SK-N-SH treated with all-trans-retinoic acid at 6 μM for 48 hours (cell line): Measurements from ENCODE around the gene LRRC52.

Experiments used
- ATAC-seq: fragments of 200-7000 bp; cut with Tn5 transposase; 3 replicates; pipeline ENCODE4 v1.9.1; 2020; ENCODE audit warnings: mild to moderate bottlenecking, moderate library complexity
- ARNTL ChIP-seq: fragments of 450-650 bp; formaldehyde crosslinking; IDR thresholded peaks from 2 replicates; pipeline ENCODE4 v1.5.0; 2020; ENCODE audit warnings: low read depth, mild to moderate bottlenecking, moderate library complexity, borderline replicate concordance
- BACH2 ChIP-seq: fragments of 250-450 bp; sonication (Bioruptor Pico); IDR thresholded peaks from 2 replicates; pipeline ENCODE4 v1.9.0; 2021; ENCODE audit warnings: mild to moderate bottlenecking, borderline replicate concordance
- CSDC2 ChIP-seq: fragments of 250-450 bp; sonication (Bioruptor Pico); IDR thresholded peaks from 2 replicates; pipeline ENCODE4 v1.5.0; 2020; ENCODE audit warnings: mild to moderate bottlenecking, moderate library complexity
- CSRNP3 ChIP-seq: fragments of 250-450 bp; sonication (Bioruptor Pico); IDR thresholded peaks from 2 replicates; pipeline ENCODE4 v1.5.1; 2021; ENCODE audit warnings: mild to moderate bottlenecking, moderate library complexity
- ESRRG ChIP-seq: fragments of 250-450 bp; sonication (Bioruptor Pico); IDR thresholded peaks from 2 replicates; pipeline ENCODE4 v1.6.1; 2021; ENCODE audit warnings: mild to moderate bottlenecking
- GLIS3 ChIP-seq: fragments of 250-450 bp; sonication (Bioruptor Pico); IDR thresholded peaks from 2 replicates; pipeline ENCODE4 v1.5.0; 2020; ENCODE audit warnings: mild to moderate bottlenecking, moderate library complexity
- ISL1 ChIP-seq: fragments of 250-450 bp; sonication (Bioruptor Pico); IDR thresholded peaks from 2 replicates; pipeline ENCODE4 v2.1.2; 2022; ENCODE audit warnings: mild to moderate bottlenecking, moderate library complexity
- OSR1 ChIP-seq: fragments of 250-450 bp; sonication (Bioruptor Pico); IDR thresholded peaks from 2 replicates; pipeline ENCODE4 v1.8.0; 2022; ENCODE audit warnings: moderate library complexity, mild to moderate bottlenecking, inconsistent platforms
- PATZ1 ChIP-seq: fragments of 250-450 bp; sonication (Bioruptor Pico); IDR thresholded peaks from 2 replicates; pipeline ENCODE4 v1.8.0; 2020; ENCODE audit warnings: mild to moderate bottlenecking, moderate library complexity, borderline replicate concordance
- POU6F1 ChIP-seq: fragments of 250-450 bp; sonication (Bioruptor Pico); IDR thresholded peaks from 2 replicates; pipeline ENCODE4 v1.8.0; 2021; ENCODE audit warnings: low read depth, mild to moderate bottlenecking, moderate library complexity, borderline replicate concordance
- PPARA ChIP-seq: fragments of 250-450 bp; sonication (Bioruptor Pico); IDR thresholded peaks from 2 replicates; pipeline ENCODE4 v1.5.0; 2020; ENCODE audit warnings: mild to moderate bottlenecking, borderline replicate concordance
- RARB ChIP-seq: fragments of 250-450 bp; sonication (Bioruptor Pico); IDR thresholded peaks from 2 replicates; pipeline ENCODE4 v1.8.0; 2021; ENCODE audit warnings: mild to moderate bottlenecking, moderate library complexity
- SNAI2 ChIP-seq: fragments of 250-450 bp; sonication (Bioruptor Pico); IDR thresholded peaks from 2 replicates; pipeline ENCODE4 v1.5.0; 2020; ENCODE audit warnings: mild to moderate bottlenecking, moderate library complexity
- TCF4 ChIP-seq: fragments of 250-450 bp; sonication (Bioruptor Pico); IDR thresholded peaks from 2 replicates; pipeline ENCODE4 v1.8.0; 2021; ENCODE audit warnings: mild to moderate bottlenecking, moderate library complexity, borderline replicate concordance
- TOX ChIP-seq: fragments of 250-450 bp; sonication (Bioruptor Pico); IDR thresholded peaks from 2 replicates; pipeline ENCODE4 v1.8.0; 2021; ENCODE audit warnings: mild to moderate bottlenecking, moderate library complexity, borderline replicate concordance
- TSHZ2 ChIP-seq: fragments of 250-450 bp; sonication (Bioruptor Pico); IDR thresholded peaks from 2 replicates; pipeline ENCODE4 v1.5.0; 2020; ENCODE audit warnings: mild to moderate bottlenecking, moderate library complexity
- ZC3H10 ChIP-seq: fragments of 250-450 bp; sonication (Bioruptor Pico); IDR thresholded peaks from 2 replicates; pipeline ENCODE4 v1.5.1; 2021; ENCODE audit warnings: mild to moderate bottlenecking, moderate library complexity
- ZFP3 ChIP-seq: fragments of 250-450 bp; sonication (Bioruptor Pico); IDR thresholded peaks from 2 replicates; pipeline ENCODE4 v1.5.0; 2020; ENCODE audit warnings: mild to moderate bottlenecking, moderate library complexity
- ZFP30 ChIP-seq: fragments of 450-650 bp; formaldehyde crosslinking; IDR thresholded peaks from 2 replicates; pipeline ENCODE4 v1.5.0; 2022; ENCODE audit warnings: mild to moderate bottlenecking, moderate library complexity
- ZNF565 ChIP-seq: fragments of 450-650 bp; formaldehyde crosslinking; conservative IDR thresholded peaks from 2 replicates; pipeline ENCODE4 v1.5.0; 2020; ENCODE audit warnings: low read depth, mild to moderate bottlenecking, moderate library complexity
- ZNF70 ChIP-seq: fragments of 450-650 bp; formaldehyde crosslinking; IDR thresholded peaks from 2 replicates; pipeline ENCODE4 v1.5.0; 2020; ENCODE audit warnings: mild to moderate bottlenecking, moderate library complexity
- ZNF8 ChIP-seq: fragments of 450-650 bp; formaldehyde crosslinking; IDR thresholded peaks from 2 replicates; pipeline ENCODE4 v1.5.0; 2020; ENCODE audit warnings: mild to moderate bottlenecking, moderate library complexity

The LRRC52 gene

GRCh38 chr1:165543532-165544438, at the start of gene LRRC52:
Gene LRRC52, plus strand, starts transcription at chr1:165544000. Its CDS starts 297 bp downstream, at chr1:165544297.
- no peak for ATAC-seq
- TF ChIP-seq TCF4 (CRISPR knock-in tag) (no peak), ESRRG (CRISPR knock-in tag) (no peak), ZNF70 (CRISPR knock-in tag) (no peak), BACH2 (no peak), TSHZ2 (CRISPR knock-in tag) (no peak), RARB (CRISPR knock-in tag) (no peak), SNAI2 (CRISPR knock-in tag) (no peak), ZFP3 (CRISPR knock-in tag) (no peak), ARNTL (CRISPR knock-in tag) (no peak), CSRNP3 (CRISPR knock-in tag) (no peak), ZC3H10 (CRISPR knock-in tag) (no peak), CSDC2 (CRISPR knock-in tag) (no peak), PPARA (CRISPR knock-in tag) (no peak)

- no peak for ATAC-seq
- TF ChIP-seq CSDC2 (CRISPR knock-in tag) (no peak), ESRRG (CRISPR knock-in tag) (no peak), ZC3H10 (CRISPR knock-in tag) (no peak), ZFP30 (no peak), PPARA (CRISPR knock-in tag) (no peak)
Measured at GRCh38 chr1:165494949-165495857, 48.6 kb upstream of the LRRC52 start.

GRCh38 chr1:165495858-165496205, 48.0 kb upstream of the LRRC52 start:
- no peak for ATAC-seq
- no peak for TF ChIP-seq BACH2
- no peak for TF ChIP-seq ARNTL (CRISPR knock-in tag)
- TF ChIP-seq ZNF8 (CRISPR knock-in tag) = no peak
- no peak for TF ChIP-seq PATZ1 (CRISPR knock-in tag)
- no peak for TF ChIP-seq ZNF565 (CRISPR knock-in tag)
- TF ChIP-seq TOX (CRISPR knock-in tag) = no peak
- TF ChIP-seq GLIS3 (CRISPR knock-in tag) = no peak
- no peak for TF ChIP-seq ZFP3 (CRISPR knock-in tag)
- TF ChIP-seq RARB (CRISPR knock-in tag) = no peak
- no peak for TF ChIP-seq POU6F1 (CRISPR knock-in tag)
- no peak for TF ChIP-seq SNAI2 (CRISPR knock-in tag)
- TF ChIP-seq OSR1 (CRISPR knock-in tag) = no peak
- no peak for TF ChIP-seq CSDC2 (CRISPR knock-in tag)
- TF ChIP-seq ISL1 (CRISPR knock-in tag) = no peak
